NCI-H2227 (cell line): ENCODE measurements around the gene CRYGD.
"Not testable (repeated sequence)": the region's sequence is repeated elsewhere in the genome, so short reads cannot be mapped to it uniquely, and the experiment has no call there.

ENCODE experiments used
- DNase-seq: peaks from one replicate; lab custom pipeline; 2025; ENCODE audit not compliant: unreplicated experiment; lab: John Stamatoyannopoulos, UW

Gene CRYGD

DNA sequence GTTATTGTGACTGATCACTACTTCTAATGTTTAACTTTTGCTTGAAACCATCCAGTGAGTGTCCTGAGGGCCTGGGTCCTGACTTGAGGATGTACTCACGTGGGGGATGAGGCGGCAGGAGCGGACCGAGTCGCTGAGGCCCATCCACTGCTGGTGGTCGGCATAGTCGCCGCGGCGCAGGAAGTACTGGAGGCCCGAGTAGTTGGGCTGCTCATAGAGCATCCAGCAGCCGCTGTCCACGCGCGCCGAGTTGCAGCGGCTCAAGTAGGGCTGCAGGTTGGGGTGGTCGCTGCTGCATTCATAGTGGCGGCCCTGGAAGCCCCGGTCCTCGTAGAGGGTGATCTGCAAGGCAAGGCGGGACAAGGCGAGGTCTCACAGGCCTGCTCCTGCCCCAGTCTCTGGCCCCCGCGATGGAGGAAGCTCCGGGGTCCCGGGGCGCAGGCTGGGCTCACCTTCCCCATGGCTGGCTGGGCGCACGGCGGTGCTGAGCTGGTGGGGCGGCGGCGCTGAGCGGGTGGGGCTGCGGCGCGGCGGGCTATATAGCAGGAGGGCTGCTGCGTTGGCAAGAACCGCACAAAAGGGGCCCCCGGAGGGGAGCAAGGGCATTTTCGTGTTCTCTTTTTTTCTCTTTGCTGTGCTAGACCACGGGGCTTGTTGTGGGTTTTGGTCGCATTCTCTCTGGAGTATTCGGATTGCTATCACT lies at the start of gene CRYGD:
Gene CRYGD, minus strand, starts transcription at position 512 of the 703 bp plus-strand sequence. Its CDS starts 51 bp downstream, at position 461.
- DNase-seq: peak; percentile 68

DNA sequence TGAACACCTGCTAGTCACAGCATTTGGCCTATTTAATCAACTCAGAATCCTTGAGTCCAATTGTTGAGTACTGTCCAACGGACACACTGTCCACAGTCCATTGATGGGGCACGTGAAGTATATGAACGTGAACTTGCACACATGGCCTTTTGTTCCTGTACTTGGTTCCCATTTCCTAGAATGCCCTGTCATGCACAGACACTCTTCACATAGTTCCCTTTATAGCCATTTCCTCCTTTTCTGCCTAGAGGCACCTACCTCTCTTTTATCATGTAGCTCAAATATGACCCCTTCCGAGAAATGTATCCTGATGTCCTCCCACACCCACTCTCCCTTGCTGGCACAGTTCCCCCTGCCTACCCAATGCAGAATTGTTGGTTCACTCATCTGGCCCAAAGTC lies 47.8 kb upstream of the CRYGD start:
- no peak for DNase-seq

DNA sequence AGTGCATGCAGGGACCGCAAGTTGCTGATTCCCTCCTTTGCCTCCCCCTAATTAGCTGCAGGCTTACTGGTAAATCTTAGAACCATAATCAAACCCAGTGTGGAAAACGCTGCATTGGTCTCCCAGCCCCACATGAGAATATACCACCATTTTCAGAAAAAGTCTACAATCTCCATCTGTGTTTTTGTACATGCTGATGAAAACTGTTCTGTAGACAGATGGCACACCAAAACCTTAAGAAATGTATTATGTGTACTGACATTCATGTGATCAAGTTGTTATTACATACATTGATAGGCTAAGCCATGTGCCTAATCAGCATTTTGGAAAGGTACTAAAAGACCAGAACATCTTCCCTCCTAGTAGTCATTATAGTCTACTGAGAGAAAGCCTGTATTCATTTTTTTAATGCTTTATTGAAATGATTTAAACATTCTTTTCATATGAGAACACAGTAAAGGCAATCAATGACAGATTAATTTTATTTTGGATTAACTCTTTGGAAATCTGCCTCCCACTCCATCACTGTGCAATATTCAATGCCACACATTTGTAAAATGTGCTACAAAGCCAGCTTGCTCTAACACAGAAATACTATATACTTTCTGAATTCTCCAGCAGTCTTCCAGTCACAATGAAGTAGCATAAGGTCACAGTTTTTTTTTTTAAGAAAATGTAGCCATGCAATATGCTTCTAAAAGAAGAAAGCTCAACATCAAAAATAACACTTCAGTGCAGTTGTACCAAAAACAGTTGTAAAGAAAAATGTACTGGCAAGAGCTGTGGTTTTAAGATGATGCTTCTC lies 40.8 kb upstream of the CRYGD start:
- DNase-seq: no peak

DNA sequence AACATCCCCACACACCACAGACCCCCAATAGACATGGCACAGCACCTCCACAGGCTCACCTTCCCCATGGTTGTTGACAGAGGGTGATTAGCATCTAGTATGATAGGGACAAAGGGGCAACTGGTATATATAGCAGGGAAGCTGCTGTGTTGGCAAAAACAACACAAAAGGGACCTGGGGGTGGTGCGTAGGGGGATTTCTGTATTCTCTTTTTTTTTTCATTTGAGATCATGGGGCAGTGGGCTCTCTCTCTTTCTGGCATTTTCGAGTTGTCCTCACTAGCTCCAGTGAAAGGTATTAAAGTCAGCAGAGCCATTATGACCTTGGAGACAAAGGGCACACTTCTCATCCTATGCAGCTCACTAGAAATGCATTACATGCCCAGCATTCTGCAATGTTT lies 39.2 kb upstream of the CRYGD start, which contains the start of gene CRYGA:
Gene CRYGA, minus strand, starts transcription at position 101 of the 400 bp plus-strand sequence. Its CDS starts 33 bp downstream, at position 68.
- DNase-seq: no peak

DNA sequence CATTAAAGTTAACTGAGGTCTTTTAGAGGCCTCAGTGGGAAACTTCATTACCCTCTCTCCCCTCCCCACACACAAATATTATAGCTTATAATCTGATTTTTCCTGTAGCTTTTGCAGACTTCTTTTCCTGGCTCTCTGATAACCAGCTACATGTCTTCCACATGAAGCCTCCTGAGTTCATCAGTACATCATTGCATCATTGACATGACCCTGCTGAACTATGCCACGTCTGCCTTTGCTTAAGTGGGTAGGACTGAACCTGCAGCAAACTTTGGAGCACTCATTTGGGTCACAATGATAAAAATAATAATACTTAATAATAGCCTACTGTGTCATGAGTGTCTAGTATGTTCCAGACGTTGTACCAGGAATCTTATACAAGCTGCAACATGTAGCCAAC lies 32.1 kb upstream of the CRYGD start:
- no peak for DNase-seq

DNA sequence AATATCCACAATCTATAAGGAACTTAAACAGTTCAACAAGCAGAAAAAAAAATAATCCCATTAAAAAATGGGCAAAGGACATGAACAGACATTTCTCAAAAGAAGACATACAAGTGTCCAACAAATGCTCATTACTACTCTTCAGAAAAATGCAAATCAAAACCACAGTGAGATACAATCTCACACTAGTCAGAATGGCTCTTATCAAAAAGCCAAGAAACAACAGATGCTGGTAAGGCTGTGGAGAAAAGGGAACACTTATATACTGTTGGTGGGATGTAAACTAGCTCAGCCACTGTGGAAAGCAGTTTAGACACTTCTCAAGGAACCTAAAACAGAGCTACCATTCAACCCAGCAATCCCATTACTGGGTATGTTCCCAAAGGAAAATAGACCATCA lies 28.8 kb upstream of the CRYGD start:
- DNase-seq: no peak

DNA sequence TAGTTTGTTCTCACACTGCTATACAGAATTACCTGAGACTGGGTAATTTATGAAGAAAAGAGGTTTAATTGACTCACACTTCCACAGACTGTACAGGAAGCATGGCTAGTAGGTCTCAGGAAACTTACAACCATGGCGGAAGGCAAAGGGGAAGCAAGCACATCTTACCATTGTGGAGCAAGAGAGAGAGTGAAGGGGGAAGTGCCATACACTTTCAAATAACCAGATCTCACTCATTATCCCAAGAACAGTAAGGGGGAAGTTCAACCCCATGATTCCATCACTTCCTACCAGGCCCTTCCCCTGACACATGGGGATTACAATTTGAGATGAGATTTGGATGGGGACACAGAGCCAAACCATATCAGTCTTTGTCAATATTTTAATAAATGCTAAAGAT lies 26.6 kb upstream of the CRYGD start:
- no peak for DNase-seq

DNA sequence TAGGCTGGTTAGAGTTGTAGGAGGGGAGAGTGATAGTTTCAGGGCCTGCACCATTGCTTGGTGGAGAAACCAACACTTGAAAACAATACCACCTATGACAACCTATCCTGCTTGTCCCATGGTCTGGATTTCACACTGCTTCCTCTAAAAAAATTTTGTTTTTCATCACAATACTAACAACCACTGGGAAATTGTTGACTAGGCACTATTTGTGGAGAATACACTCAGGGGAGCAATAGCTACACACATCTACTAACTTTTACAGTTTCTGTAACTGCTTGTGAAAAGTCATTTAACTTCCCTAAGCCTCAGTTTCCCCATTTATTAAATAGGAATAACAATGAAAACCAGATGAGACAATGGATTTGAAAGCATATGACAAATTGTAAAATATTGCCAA lies 25.8 kb upstream of the CRYGD start:
- DNase-seq: no peak

DNA sequence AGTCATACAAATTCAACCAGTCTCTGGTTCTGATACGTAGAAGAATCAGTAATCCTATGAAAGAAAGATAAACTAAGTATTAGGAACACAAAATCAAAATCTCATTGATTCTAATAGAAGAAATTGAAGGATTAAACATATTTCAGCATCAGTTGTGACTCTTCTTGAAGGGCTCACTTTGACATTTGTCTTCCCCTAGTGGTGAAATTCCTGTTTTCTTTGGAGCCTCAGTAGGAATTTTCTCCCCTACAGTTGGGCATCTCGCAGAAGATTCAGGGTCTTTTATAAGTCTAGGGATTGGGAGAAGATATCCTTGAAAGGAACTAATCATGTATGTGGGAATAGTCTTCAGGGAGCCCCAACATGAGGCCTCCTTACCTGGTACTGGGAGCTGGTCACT lies 24.5 kb upstream of the CRYGD start:
- DNase-seq: peak; percentile 18

DNA sequence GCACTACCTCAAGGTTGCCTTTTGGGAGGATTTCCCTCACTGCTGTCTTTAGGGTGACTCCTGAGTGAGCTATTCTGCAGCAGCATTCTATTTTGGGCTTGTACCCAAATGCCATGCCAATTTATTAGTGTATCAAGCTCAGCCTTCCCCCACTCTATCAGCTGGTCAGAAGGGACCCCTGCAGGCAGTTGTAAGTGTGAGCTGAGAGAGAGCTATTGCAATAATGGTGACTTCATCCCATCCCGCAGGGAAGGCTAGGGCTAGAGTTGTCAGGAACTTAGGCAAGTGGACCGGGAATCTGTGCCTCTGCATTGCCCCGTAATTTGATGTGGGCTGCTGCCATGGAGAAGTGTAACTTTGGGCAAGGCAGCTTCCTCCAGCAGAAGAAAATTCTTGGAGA lies 23.4 kb upstream of the CRYGD start:
- DNase-seq: no peak

DNA sequence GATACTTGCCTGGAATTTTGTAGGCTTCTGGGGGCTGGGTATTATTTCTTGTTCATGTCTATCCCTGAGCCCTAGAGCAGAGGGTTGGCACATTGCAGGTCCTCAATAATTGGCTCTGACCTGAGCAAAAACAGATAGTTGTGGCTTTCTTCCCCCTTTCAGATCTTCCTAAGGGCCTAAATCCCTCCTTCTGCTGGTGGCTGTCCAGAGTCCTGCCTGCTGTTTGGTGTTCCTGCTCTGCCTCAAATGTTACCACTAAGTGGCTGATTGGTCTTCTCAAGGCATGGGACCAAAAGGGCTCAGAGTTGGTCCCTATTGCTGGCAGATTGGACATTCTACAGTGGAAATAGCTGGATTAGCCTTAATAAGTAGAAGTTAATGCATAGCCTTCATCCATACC lies 22.7 kb upstream of the CRYGD start:
- DNase-seq: no peak

DNA sequence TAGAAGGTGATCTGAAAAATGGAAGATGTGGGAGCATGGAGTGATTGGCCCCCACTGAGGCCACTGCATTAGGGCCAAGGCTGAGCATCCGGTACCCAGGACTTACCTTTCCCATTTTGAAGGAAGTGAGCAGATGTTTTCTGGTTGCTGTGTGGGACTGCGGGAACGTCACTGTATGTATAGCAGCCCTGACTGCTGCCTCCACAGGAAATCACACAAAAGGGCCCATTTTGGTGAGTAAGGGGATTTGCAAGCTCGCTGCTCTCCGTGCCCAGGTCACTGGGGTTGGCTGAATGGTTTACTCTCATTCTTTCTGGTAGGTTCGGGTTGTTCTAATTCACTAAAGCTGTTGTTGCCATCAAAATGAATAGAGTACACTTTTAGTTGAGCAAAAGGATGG lies 21.7 kb upstream of the CRYGD start, which contains the start of gene CRYGB:
Gene CRYGB, minus strand, starts transcription at position 153 of the 400 bp plus-strand sequence. Its CDS starts 38 bp downstream, at position 115.
- DNase-seq: no peak

DNA sequence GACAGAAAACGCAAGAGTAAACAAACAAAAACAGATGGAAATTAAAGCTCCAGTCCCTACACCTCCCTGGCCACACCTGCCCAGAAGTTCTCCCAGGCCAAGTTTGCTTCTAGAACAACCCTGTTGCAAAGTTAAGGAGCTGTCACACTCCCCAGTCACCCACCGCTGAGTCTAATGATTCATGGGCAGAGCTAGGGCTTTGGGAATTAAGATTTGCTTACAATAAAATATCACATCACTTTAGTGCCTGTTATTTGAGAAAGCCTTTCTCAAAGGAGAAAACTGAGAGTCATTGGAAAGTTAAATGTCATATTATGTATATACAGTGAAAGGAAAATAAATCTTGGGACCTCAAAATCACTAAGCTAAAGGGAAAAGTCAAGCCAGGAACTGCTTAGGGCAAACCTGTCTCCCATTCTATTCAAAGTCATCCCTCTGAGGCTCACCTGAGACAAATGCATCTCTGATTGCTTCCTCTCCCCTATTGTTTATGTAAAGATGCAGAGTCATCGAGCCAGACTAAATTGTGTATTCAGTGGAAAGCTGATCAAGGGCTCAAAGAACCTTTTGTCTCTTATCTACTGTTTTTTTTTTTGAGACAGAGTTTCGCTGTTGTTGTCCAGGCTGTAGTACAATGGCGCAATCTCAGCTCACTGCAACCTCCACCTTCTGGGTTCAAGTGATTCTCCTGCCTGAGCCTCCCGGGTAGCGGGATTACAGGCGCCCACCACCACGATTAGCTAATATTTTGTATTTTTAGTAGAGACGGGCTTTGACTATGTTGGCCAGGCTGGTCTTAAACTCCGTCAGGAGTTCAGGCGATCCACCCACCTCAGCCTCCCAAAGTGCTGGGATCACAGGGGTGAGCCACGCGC lies 18.8 kb upstream of the CRYGD start:
- DNase-seq: no peak

DNA sequence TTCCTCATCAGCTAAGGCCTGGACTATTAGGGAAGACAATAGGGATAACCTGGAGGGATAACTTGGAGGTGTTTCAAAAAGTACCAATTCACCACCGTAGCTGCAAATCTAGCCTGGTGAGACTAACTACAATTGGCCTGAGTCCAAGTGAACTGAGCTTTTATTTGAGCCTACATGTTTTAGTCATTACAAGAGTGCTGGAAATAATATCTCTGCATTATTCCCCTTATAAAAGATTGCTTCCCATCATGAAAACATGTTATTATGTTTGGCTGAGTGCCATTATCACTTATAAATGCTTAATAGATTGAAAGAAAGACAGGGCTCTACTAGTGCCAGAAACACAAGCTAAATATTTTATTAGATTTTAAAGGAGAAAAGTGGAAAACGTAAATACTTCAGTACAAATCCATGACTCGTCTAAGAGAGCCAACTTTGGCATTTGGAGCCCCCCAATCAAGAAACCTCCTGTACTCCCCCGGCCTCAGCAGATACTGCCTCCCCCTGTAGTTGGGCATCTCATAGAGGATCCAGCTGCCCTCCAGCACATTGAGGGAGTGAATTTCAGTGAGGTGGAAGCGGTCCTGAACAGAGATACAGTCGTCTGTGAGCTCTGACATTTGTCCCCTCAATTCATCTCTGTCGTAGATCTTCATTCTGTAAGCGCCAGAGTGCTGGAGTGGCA lies 18.1 kb upstream of the CRYGD start:
- DNase-seq: peak; percentile 96

DNA sequence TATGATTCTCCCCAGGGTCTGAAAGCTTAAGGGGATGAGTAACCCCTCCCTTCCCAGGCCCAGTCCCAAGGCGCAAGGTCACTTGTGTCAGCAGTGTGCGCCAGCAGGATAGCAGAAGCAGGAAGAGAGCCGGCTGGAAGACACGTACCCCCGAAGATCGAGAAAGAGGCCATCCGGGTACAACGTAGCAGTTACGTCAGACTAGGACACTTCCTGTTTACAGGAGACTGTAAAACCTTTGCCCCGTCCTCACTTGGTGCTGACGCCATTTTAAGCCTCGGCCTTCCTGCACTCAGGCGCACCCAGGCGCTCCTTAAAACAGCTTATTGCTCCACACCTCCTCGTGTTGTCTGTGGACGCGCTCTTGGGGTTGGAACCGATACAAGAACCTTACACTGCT lies 15.1 kb upstream of the CRYGD start:
- DNase-seq: no peak

DNA sequence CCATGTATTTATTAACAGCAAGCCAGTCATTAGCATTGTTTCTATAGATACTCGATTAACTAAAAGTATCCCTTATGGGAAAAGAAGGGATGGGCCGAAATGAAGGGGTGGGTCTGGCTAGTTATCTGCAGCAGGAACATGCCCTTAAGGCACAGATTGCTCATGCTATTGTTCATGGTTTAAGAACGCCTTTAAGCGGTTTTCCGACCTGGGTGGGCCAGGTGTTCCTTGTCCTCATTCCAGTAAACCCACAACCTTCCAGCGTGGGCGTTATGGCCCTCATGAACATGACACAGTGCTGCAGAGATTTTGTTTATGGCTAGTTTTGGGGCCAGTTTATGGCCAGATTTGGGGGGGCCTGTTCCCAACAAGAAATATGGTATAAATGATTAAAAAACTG lies 14.0 kb upstream of the CRYGD start:
- DNase-seq: not testable (repeated sequence)

DNA sequence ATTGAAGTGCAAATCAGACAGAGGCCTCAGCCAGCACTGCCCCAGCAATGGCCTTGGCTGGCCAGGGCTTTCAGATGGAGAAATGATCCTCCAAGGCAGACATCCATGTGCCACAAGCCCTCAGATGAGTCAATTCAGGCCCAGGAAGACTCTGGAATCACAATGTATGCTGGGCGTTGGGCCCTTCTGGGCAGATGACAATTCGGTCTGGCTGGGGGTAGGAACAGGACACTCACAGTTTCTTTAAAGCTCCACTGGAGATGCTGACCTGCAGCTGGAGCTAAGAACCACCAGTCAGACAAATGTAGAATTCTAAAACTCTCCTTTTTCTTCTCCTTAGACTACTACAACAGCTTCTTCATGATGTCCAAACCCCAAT lies 12.4 kb upstream of the CRYGD start:
- no peak for DNase-seq

DNA sequence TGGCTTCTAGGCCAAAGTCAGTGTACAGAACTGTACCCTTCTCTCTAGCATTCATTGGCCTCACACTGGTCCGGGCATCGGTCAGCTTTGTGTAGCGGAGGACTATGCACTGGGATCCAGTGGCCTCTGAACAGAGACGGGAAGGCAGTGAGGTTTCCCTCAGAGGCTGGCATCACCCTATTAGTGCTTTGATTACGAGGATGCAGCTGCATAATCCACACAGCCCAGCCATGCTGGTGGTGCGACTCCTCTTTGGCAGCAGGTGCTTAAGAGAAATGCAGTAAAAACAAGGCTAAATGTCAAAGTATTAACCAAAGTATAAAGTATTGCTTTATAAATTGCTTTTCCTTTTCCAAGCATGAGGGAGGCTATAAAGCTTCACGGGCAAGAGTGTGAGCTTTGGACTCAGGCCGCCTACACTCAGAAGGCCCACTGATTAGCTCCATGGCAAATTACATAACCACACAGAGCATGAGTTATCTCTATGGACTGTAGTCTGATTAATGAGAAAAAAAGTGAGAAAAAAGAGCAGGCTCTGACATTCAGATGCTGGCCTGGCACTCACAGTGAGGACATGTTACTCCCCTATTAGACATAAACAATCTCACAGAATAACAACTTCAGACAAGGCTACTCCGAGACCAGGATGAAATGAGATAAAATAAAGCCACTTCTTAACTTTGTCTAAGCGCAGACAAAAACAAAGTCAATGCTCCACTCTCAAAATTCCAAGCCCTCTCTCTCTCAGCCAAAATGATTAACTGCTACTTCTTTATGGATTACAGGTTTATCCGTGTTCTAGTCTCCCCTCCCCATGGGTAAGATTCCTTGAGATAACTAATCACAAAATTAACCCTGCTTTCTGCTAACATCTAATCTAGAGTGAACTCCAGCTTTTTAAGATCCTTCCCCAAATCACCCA lies 11.7 kb upstream of the CRYGD start:
- DNase-seq: no peak

DNA sequence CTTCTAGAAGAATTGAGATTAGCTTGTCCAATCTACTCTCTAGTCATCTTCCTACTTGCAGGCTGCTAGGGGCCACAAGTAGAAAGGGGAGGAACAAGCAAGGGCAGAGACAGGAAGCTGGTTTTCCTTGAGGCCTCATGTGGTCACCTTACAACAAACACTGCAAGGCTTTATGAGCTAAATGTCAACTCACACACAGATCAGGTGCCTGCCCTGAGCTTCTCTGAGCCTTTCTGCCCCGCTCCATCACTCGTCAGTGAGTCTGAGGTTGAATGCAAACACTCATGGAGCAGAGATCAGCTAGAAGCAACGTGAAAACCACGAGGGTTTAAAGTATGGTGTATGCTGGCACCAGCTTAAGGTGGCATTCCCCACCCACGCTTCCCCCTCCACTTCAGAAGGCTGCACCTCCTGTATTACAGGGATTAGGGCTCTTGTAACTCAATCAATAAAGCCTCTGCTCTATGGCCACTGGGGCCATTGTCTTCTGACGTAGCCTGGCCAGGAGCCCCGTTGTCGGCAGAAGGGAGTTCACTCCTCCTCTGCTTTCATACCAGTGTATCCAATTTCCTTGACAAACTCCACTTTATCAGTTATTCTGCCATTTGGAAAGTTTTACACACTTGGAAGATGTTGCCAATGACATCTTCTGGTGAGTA lies 10.7 kb upstream of the CRYGD start:
- no peak for DNase-seq
